ENCODE results near the gene CASP7. TPM values are rescaled to one million over a fixed set of nuclear protein-coding genes. Genes with fewer than 3 reads are reported as not detected.

Gene CASP7
- total and polyA plus RNA-seq, 2 of the 8 experiments (the other 6 are each of a cell fraction or from before 2014, with no cell fraction given): 2.3 to 4.1 TPM

GRCh38 chr10:113689057-113689456 lies 9.3 kb downstream of the CASP7 start:
- peaks cover 0 to 5% of the 10 kb centered on the region in 2 experiments; a peak in 1 of 4 replicates for H3K79me2 ChIP-seq (ENCODE audit: control insufficient read depth in 1 of 2, insufficient read depth in 2 of 2, low read length in 2 of 2)
- no peak overlapping the region for H2BK20ac ChIP-seq (ENCODE audit: low read length)
- H3K4me1 ChIP-seq (replicated peaks in 1 of 4; ENCODE audit: control insufficient read depth in 3 of 4, insufficient read depth in 4 of 4, low read length in 3 of 4): peaks cover 0 to 4% (median 0%) of the 10 kb centered on the region in 4 experiments; a peak in 1 of 7 replicates

More at GRCh38 chr10:113689057-113689456, 9.3 kb downstream of the CASP7 start:
- H2BK120ac ChIP-seq (replicated peaks; ENCODE audit: low read depth, low read length): no peak overlapping the region
- no peak overlapping the region for H3K27ac ChIP-seq (ENCODE audit: low read depth, low read length)
- no peak overlapping the region for H3K9ac ChIP-seq (replicated peaks in 1 of 4; ENCODE audit: extremely low read depth in 1 of 4, low read depth in 3 of 4, low read length in 3 of 4)
- H3K18ac ChIP-seq (ENCODE audit: extremely low read depth, low read length): no peak overlapping the region
- H3K23me2 ChIP-seq (ENCODE audit: low read depth, low read length): no peaks in the 10 kb centered on the region
- H3K23ac ChIP-seq (ENCODE audit: insufficient read length): no peak overlapping the region
- H3K4ac ChIP-seq (replicated peaks; ENCODE audit: insufficient read length, low read depth, low read length): no peak overlapping the region
- no peak overlapping the region for H4K8ac ChIP-seq (ENCODE audit: extremely low read depth, insufficient read depth, low read length)
- H3K4me3 ChIP-seq (ENCODE audit: extremely low read depth in 1 of 4, insufficient read depth in 2 of 4, low read depth in 3 of 4, low read length in 4 of 4): no peak overlapping the region
- peaks cover 0 to 6% (median 0%) of the 10 kb centered on the region in 4 experiments; a peak in 1 of 8 replicates for H3K36me3 ChIP-seq (ENCODE audit: control insufficient read depth in 2 of 4, insufficient read depth in 4 of 4, low read length in 3 of 4)
- H2BK15ac ChIP-seq (ENCODE audit: low read length): no peak overlapping the region
- H3K4me2 ChIP-seq (ENCODE audit: insufficient read depth in 1 of 2, low read depth in 2 of 2, low read length in 2 of 2): no peak overlapping the region
- CTCF ChIA-PET (ENCODE audit: partially characterized antibody): no interaction called here
- no peaks in the 10 kb centered on the region for H4K20me1 ChIP-seq (replicated peaks in 1 of 2; ENCODE audit: control insufficient read depth in 1 of 2, insufficient read depth in 2 of 2, low read length in 2 of 2)
- H3K9me3 ChIP-seq (ENCODE audit: insufficient read depth in 2 of 2, low read depth in 1 of 2, low read length in 1 of 2): peaks cover 3 to 6% of the 10 kb centered on the region in 2 experiments; a peak in 3 of 4 replicates
- H3K27me3 ChIP-seq (replicated peaks in 1 of 4; ENCODE audit: control insufficient read depth in 3 of 4, extremely low read depth in 1 of 4, insufficient read depth in 3 of 4, low read length in 3 of 4): no peaks in the 10 kb centered on the region
- no peak overlapping the region for H4K91ac ChIP-seq (replicated peaks; ENCODE audit: insufficient read length, low read length)
- H3K79me1 ChIP-seq (ENCODE audit: low read depth, low read length): no peaks in the 10 kb centered on the region
- H2AK5ac ChIP-seq (ENCODE audit: low read depth, low read length): no peak overlapping the region
- FAIRE-seq (no peak), DNase-seq (ENCODE audit: low read depth in 1 of 2, low spot score in 2 of 2) (no peak)
- H3K56ac ChIP-seq (replicated peaks; ENCODE audit: insufficient read length, low read depth, low read length): no peak overlapping the region
- H2AFZ ChIP-seq (ENCODE audit: low read length): no peak overlapping the region
- no peak overlapping the region for H2BK5ac ChIP-seq (ENCODE audit: low read depth, low read length)
- H4K5ac ChIP-seq (ENCODE audit: insufficient read length, low read depth, low read length): no peak overlapping the region
- POLR2A ChIA-PET (ENCODE audit: partially characterized antibody): no interaction called here
- no peak overlapping the region for H2BK12ac ChIP-seq (ENCODE audit: low read depth, low read length)
- H3K14ac ChIP-seq (ENCODE audit: insufficient read length): no peak overlapping the region
- TF ChIP-seq ATF2 (IDR thresholded peaks at IDR 0.05; ENCODE audit: low read length): no peak
- no peak for TF ChIP-seq SP2 (IDR thresholded peaks at IDR 0.05; ENCODE audit: low read length)
- TF ChIP-seq FOSL1 (IDR thresholded peaks at IDR 0.05; ENCODE audit: insufficient read depth, low read depth, low read length): no peak
- no peak for TF ChIP-seq RNF2 (IDR thresholded peaks at IDR 0.05; ENCODE audit: borderline replicate concordance, low read depth, low read length, missing control alignments, poor library complexity, severe bottlenecking)
- TF ChIP-seq TAF7 (optimal IDR thresholded peaks at IDR 0.05; ENCODE audit: borderline replicate concordance, low read depth, low read length): no peak
- no peak for TF ChIP-seq KDM1A (IDR thresholded peaks at IDR 0.05; ENCODE audit: borderline replicate concordance, low read length)
- TF ChIP-seq KDM4A (IDR thresholded peaks at IDR 0.05; ENCODE audit: low read depth, low read length, severe bottlenecking): no peak
- WGBS, 2 experiments (ENCODE audit: extremely low coverage in 1 of 2, insufficient coverage in 1 of 2, insufficient read length in 1 of 2, insufficient replicate concordance in 2 of 2, low coverage in 1 of 2, low lambda C conversion rate in 2 of 2, missing lambda C conversion rate in 1 of 2): 79% methylated on average over 1 of the region's 1 CpG; no CpG with 5 or more reads in 1 of the 2 experiments
